Sigmoid colon (tissue), 7 donors: ENCODE data around the gene CR1. TPM values are rescaled to one million over a fixed set of nuclear protein-coding genes. Genes with fewer than 3 reads are reported as not detected.
"Not testable (repeated sequence)": the region's sequence is repeated elsewhere in the genome, so short reads cannot be mapped to it uniquely, and the experiment has no call there.

Experiments
- DNase-seq: peaks from one replicate; pipeline ENCODE4 v3.0.0-alpha.2; 2019
- H3K27ac ChIP-seq, 4 donors: fragments of 200-600 bp; sonication (generic); one replicate each; pipeline ENCODE4 v1.5.1; 2016 to 2019; ENCODE audit warnings: mild to moderate bottlenecking in 1 of 4
- H3K27me3 ChIP-seq, 3 donors: fragments of 200-600 bp; sonication (generic); one replicate each; pipeline ENCODE4 v1.5.1; 2019; ENCODE audit warnings: mild to moderate bottlenecking in 1 of 3
- H3K36me3 ChIP-seq, 4 donors: fragments of 200-600 bp; sonication (generic); one replicate each; pipeline ENCODE4 v1.5.1; 2016 to 2019
- H3K4me1 ChIP-seq, 4 donors: fragments of 200-600 bp; sonication (generic); one replicate each; pipeline ENCODE4 v1.5.1; 2017 to 2019
- H3K4me3 ChIP-seq, 4 donors: fragments of 200-600 bp; sonication (generic); one replicate each; pipeline ENCODE4 v1.5.1; 2017 to 2019; ENCODE audit warnings: mild to moderate bottlenecking in 2 of 4, moderate library complexity in 1 of 4
- H3K9me3 ChIP-seq, 4 donors: fragments of 200-600 bp in 3 of 4; sonication (generic) in 3 of 4; one replicate each; pipeline versions ENCODE4 v1.5.1 to v1.6.1; 2013 to 2019
- CTCF ChIP-seq, 4 experiments: fragments of 450-650 bp in 3 of 4; fragments of 200-600 bp in 1 of 4; IDR thresholded peaks; one replicate each; pipeline ENCODE4 v1.5.1; 2016 to 2019; ENCODE audit warnings: antibody characterized with exemption in 4 of 4, mild to moderate bottlenecking in 3 of 4, moderate library complexity in 2 of 4
- EP300 ChIP-seq, 4 donors: sonication (generic); formaldehyde crosslinking; IDR thresholded peaks; one replicate each; pipeline ENCODE4 v1.6.1; 2017; ENCODE audit warnings: antibody characterized with exemption in 4 of 4
- POLR2A ChIP-seq, 2 donors: fragments of 450-650 bp; IDR thresholded peaks; one replicate each; pipeline ENCODE4 v1.6.1; 2016; ENCODE audit warnings: antibody characterized with exemption in 2 of 2, mild to moderate bottlenecking in 2 of 2, moderate library complexity in 2 of 2
- POLR2AphosphoS5 ChIP-seq, 4 donors: sonication (generic); formaldehyde crosslinking; IDR thresholded peaks; one replicate each; pipeline ENCODE4 v1.6.1; 2017; ENCODE audit warnings: antibody characterized with exemption in 4 of 4
- WGBS, 2 donors: extraction: QIAGEN DNeasy Blood & Tissue Kit; methylation state at CpG; one replicate each; pipeline ENCODE4 v1.1.7; 2013; 5-methylcytosine and 5-hydroxymethylcytosine counted together
- intact Hi-C: fragments of 100-400 bp; cut with DNase I; formaldehyde crosslinking; loops from one replicate; pipeline ENCODE4 v1.15.1; 2023
- polyA plus RNA-seq, 3 donors: library from polyadenylated mRNA; stranded (reverse); fragments of 200-250 nt; gene quantifications; one replicate each; pipeline ENCODE4 v1.2.3, GENCODE V29; 2013
- total RNA-seq, 4 donors: library from RNA; depleted of rRNA; stranded (reverse); fragments of >200 nt; gene quantifications; one replicate each; pipeline ENCODE4 v1.1.0, GENCODE V29; 2016
- donor health status: healthy with polysubstance abuse.
- donor health status: Bipolar disorder and iron deficiency.
- donor health status: healthy.

The CR1 gene
- total and polyA plus RNA-seq, 7 donors: 0.46 to 11.5 (median 5.8) TPM

- H3K27ac ChIP-seq, H3K4me1 ChIP-seq, intact Hi-C loops, H3K27me3 ChIP-seq, H3K4me3 ChIP-seq, H3K9me3 ChIP-seq, H3K36me3 ChIP-seq, DNase-seq: not testable (repeated sequence)
- WGBS, 2 donors: 84 to 90% methylated on average over 6 of the region's 6 CpGs
These were observed 187.0 kb downstream of the CR1 start for GRCh38 chr1:207682872-207683434.

- H3K27ac ChIP-seq, H3K27me3 ChIP-seq, DNase-seq, H3K36me3 ChIP-seq, H3K4me3 ChIP-seq, H3K9me3 ChIP-seq, H3K4me1 ChIP-seq, intact Hi-C loops: not testable (repeated sequence)
- 90% methylated on average over 4 of the region's 4 CpGs for WGBS, 2 donors
These were observed 194.6 kb downstream of the CR1 start for GRCh38 chr1:207690551-207690950.

- H3K27me3 ChIP-seq: no peaks in the 10 kb centered on the region
- H3K4me1 ChIP-seq: no peaks in the 10 kb centered on the region
- intact Hi-C loops: no loop called here
- H3K9me3 ChIP-seq: no peaks in the 10 kb centered on the region
- DNase-seq: no peak
- H3K36me3 ChIP-seq: no peaks in the 10 kb centered on the region
- H3K27ac ChIP-seq: no peak overlapping the region
- TF ChIP-seq POLR2AphosphoS5 (IDR thresholded peaks at IDR 0.05) (no peak), CTCF (IDR thresholded peaks at IDR 0.05) (no peak), EP300 (IDR thresholded peaks at IDR 0.05) (no peak), POLR2A (IDR thresholded peaks at IDR 0.05) (no peak)
- no peak overlapping the region for H3K4me3 ChIP-seq
These were observed 195.1 kb downstream of the CR1 start for GRCh38 chr1:207691010-207691409.

Other genes starting within 250 kb of the CR1 start
- 10 to 100 TPM; 25.3 to 48.9 (median 42.3) TPM for gene CD55, start 174.5 kb upstream of the CR1 start, total RNA-seq
- gene CD55, start 174.5 kb upstream of the CR1 start, polyA plus RNA-seq: 10 to 100 TPM; 10.8 to 56.1 (median 17.3) TPM
- not detected for gene CR2, start 41.8 kb upstream of the CR1 start, total RNA-seq
- 10 to 100 TPM in 1 of 3 donors, under 1 TPM in 2; 0.23 to 50.7 (median 0.60) TPM for gene CR2, start 41.8 kb upstream of the CR1 start, polyA plus RNA-seq
- gene CR1L, start 149.0 kb downstream of the CR1 start, total RNA-seq: not detected
- gene CR1L, start 149.0 kb downstream of the CR1 start, polyA plus RNA-seq: under 1 TPM in 1 of 3 donors, not detected in 2; 0.73 TPM